GM10248 (cell line): ENCODE measurements around the gene ADAMTS13.

ENCODE experiments used
- CTCF ChIA-PET: fragments of 300-600 bp; sonication (Branson Sonifier 250); formaldehyde crosslinking; extraction: SDS; loops from one replicate; lab custom pipeline; 2021; ENCODE audit warnings: antibody characterized with exemption; lab: Yijun Ruan, JAX
- POLR2A ChIA-PET: fragments of 350-650 bp; sonication (Branson Sonifier 250); formaldehyde crosslinking; extraction: SDS; loops from one replicate; lab custom pipeline; 2020; ENCODE audit warnings: antibody characterized with exemption; lab: Yijun Ruan, JAX
- DNase-seq: peaks from one replicate; pipeline ENCODE4 v3.0.0; 2012; ENCODE audit errors: extremely low spot score
- CTCF ChIP-seq: IDR thresholded peaks from 2 replicates; pipeline ENCODE4 v1.5.1; 2012; ENCODE audit warnings: mild to moderate bottlenecking, low read depth; ENCODE audit errors: extremely low read depth, missing control alignments, control extremely low read depth

Gene ADAMTS13

DNA sequence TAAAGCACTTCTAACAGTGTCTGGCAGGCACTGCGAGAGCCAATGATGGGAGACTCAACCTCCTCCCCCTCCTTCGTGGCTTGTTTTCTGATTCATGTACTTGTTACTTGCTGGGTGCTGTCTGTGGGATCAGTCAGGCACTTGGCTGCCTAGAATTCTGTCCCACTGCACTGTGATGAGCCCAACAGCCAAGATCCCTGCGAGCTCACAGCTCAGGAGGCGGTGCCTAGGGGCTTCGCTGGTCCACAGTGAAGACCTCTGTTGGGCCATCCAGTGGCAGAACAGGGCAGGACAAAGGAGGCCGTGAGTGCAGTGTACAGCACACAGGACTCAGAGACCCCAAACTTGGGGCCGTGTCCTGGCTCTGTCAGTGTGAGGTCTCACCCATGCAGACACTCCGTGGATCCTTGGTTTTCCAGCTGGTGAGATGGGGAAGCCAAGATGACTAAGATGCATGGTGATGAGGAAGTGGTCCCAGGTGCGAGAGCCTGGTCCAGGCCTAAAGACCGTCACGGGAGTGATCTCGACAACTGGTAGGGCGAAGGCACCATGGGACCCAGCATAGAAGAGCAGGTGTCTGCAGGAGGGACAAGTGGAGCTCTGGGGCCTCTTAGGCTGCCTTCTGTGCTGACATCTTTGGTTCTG lies 83.1 kb downstream of the ADAMTS13 start:
- no peak for TF ChIP-seq CTCF
- POLR2A ChIA-PET = no interaction called here
- CTCF ChIA-PET = interaction anchor here (1.1 to 1.6 kb wide), 2 partner anchors 19 to 319 kb away, joined by 3 to 5 read pairs; no protein-coding TSS in a partner anchor
- no peak for DNase-seq

DNA sequence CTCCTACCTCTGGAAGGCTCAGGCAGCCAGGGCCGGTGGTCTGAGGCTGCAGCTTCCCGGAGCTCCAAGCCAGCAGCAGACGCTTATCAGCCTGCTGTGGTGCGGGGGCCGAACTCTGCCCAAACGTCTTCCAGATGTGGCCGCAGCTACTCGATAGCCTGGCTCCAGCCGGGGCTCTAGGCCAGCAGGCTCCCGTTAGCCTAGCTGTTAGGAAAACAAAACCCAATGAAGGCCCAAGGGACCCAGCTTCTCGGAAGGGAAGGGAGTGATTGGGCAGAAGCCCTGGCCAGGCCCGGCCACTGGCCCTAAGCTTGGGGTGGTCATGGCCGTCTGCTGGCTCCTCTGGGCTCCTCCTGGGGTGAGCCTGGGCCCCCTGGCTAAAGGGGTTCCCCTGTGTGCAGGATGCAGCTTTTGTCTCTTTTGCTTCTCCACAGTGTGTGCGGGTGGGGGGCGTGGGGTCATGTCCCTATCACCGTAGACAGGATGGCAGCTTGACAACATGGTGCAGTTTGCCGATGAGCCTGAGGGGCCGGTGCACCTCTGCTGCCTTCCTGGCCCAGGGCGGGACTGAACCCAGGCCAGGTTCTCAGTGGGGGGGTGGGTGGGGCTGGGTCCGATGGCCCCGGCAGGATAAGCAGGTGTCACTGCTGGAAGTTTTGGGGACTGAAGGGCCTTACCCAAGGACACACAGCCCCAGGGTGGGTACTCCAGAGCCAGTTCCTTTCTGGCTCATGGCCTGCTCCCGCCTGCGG lies 83.9 kb downstream of the ADAMTS13 start:
- ChIA-PET CTCF (interaction anchor here (1.1 to 1.6 kb wide), 2 partner anchors 20 to 320 kb away, joined by 3 to 5 read pairs; no protein-coding TSS in a partner anchor), POLR2A (no interaction called here)
- no peak for DNase-seq
- TF ChIP-seq CTCF = no peak

DNA sequence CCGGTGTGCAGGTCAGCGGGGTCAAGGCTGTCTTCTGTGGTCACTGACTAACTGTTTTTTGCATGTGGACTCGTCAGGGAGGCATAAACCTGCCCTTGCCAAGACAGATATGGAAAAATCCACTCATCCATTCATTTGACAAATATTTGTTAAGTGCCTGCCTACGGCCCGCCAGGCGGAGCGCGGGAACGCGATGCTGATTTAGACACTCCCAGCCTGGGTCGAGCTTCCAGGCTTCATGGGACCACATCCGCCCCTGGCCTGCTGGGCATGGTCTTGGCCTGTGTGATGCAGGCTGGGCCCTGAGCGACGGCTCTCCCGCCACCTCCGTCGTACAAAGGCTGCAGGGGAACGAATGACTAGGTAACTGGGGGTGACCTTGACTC lies 84.5 kb downstream of the ADAMTS13 start:
- DNase-seq = no peak
- CTCF ChIA-PET = interaction anchor here (1.1 to 1.6 kb wide), 2 partner anchors 20 to 320 kb away, joined by 3 to 5 read pairs; no protein-coding TSS in a partner anchor
- POLR2A ChIA-PET = no interaction called here
- TF ChIP-seq CTCF = no peak

DNA sequence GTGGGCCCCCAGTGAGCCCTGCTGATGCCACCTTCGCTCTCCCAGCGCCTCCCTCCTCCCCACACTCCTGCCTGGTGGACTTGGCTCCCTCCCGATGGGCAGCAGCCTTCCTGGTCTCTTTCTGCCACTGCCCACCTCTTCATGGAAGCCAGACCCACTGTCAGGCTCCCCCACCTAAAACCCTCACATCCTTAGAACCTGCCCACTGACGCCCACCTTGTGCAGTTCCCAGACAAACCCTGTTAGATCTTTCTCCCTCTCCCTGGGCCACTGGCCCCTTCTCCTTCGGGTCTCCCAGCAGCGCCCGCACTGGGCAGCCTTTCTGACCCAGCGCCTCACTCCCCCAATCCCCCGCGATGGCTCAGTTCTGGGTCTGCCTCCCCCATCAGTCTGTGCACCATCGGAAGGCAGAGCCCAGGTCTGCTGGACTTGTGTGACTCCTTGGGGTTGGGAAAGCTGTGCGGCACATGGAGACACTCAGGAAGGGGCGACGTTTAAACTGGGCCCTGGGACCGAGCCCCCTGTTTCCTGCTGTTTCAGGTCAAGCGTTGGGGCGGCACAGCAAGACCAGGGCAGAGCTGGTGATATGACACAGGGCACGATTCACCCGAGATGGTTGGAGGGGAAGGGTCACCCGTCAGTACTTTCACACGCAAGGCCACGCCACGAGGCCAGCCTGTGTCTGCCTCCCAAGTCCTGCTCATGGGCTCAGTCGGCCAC lies 85.2 kb downstream of the ADAMTS13 start:
- no peak for TF ChIP-seq CTCF
- CTCF ChIA-PET = no interaction called here
- POLR2A ChIA-PET = no interaction called here
- DNase-seq = no peak

DNA sequence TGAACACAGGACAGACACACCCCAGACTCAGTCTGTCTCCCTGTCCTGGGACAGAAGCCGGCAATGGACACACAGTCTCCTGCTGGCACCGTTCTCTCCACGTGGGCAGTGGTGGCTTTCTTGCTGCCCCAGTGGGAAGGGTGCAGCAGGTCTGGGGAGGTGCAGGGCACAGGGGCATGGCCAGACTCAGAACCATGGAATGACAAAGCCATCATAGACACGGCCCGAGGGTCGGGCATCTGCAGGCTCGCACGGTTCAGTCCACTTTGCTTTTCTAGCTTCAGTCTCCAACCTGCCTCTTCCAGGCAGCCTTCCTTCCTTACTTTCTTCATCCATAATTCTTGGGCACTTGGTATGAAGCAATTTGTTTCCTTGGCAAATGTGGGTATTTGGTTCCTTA lies 85.9 kb downstream of the ADAMTS13 start:
- ChIA-PET POLR2A (no interaction called here), CTCF (no interaction called here)
- DNase-seq = no peak
- TF ChIP-seq CTCF = no peak
